Activated CD4-positive, alpha-beta memory T cell treated with anti-CD3 and anti-CD28 coated beads for 36 hours (primary cell): Measurements from ENCODE around the gene LRCH3. TPM values are rescaled to one million over a fixed set of nuclear protein-coding genes. Genes with fewer than 3 reads are reported as not detected.
A peak's percentile ranks its signal among the peaks of the same experiment; 100 is the strongest.

Experiments
- CTCF ChIA-PET: fragments of 350-600 bp; sonication (Branson Sonifier 250); formaldehyde crosslinking; loops from one replicate; lab custom pipeline; 2021; ENCODE audit warnings: antibody characterized with exemption, inconsistent platforms; lab: Charles Lee
- POLR2A ChIA-PET: fragments of 350-600 bp; sonication (Branson Sonifier 250); formaldehyde crosslinking; loops from one replicate; lab custom pipeline; 2021; ENCODE audit warnings: antibody characterized with exemption; lab: Charles Lee
- DNase-seq: peaks from one replicate; pipeline ENCODE4 v3.0.0-alpha.2; 2020
- H3K27ac Mint-ChIP-seq: one replicate; pipeline ENCODE4 v1.8.0; 2021; ENCODE audit warnings: mixed read lengths
- H3K27me3 Mint-ChIP-seq: one replicate; pipeline ENCODE4 v1.8.0; 2021; ENCODE audit warnings: mixed read lengths
- H3K36me3 Mint-ChIP-seq: one replicate; pipeline ENCODE4 v1.8.0; 2021; ENCODE audit warnings: mixed read lengths
- H3K4me1 Mint-ChIP-seq: one replicate; pipeline ENCODE4 v1.8.0; 2021; ENCODE audit warnings: low read depth, mixed read lengths
- H3K4me3 Mint-ChIP-seq: one replicate; pipeline ENCODE4 v1.8.0; 2021; ENCODE audit warnings: mild to moderate bottlenecking, mixed read lengths
- H3K9me3 Mint-ChIP-seq: one replicate; pipeline ENCODE4 v1.8.0; 2021; ENCODE audit warnings: mixed read lengths
- intact Hi-C: fragments of 100-400 bp; cut with micrococcal nuclease; formaldehyde crosslinking; loops from one replicate; pipeline ENCODE4 v1.15.1; 2023
- total RNA-seq, 2 experiments: library from RNA; stranded (reverse); gene quantifications; one replicate each; pipeline ENCODE4 v1.2.3, GENCODE V29; 2021

LRCH3 gene
- total RNA-seq, 2 experiments from 2014 or later, result 50.1 to 51.1 TPM

- peaks cover 31% of the 10 kb centered on the region for H3K4me1 Mint-ChIP-seq
- H3K9me3 Mint-ChIP-seq, result no peaks in the 10 kb centered on the region
- POLR2A ChIA-PET, result no interaction called here
- CTCF ChIA-PET, result no interaction called here
- no peak overlapping the region for H3K4me3 Mint-ChIP-seq
- H3K27me3 Mint-ChIP-seq, result no peaks in the 10 kb centered on the region
- no peak overlapping the region for H3K27ac Mint-ChIP-seq
- no peaks in the 10 kb centered on the region for H3K36me3 Mint-ChIP-seq
- intact Hi-C loops, result no loop called here
- no peak for DNase-seq
Measured at GRCh38 chr3:197811343-197811742, 20.3 kb downstream of the LRCH3 start.

GRCh38 chr3:197814372-197814771 is 23.3 kb downstream of the LRCH3 start:
- H3K4me1 Mint-ChIP-seq, result peaks cover 12% of the 10 kb centered on the region
- peaks cover 3% of the 10 kb centered on the region for H3K36me3 Mint-ChIP-seq
- POLR2A ChIA-PET, result no interaction called here
- no peak overlapping the region for H3K27ac Mint-ChIP-seq
- intact Hi-C loops, result no loop called here
- no peak for DNase-seq
- H3K4me3 Mint-ChIP-seq, result no peak overlapping the region
- no peaks in the 10 kb centered on the region for H3K9me3 Mint-ChIP-seq
- H3K27me3 Mint-ChIP-seq, result no peaks in the 10 kb centered on the region
- CTCF ChIA-PET, result no interaction called here

DNA sequence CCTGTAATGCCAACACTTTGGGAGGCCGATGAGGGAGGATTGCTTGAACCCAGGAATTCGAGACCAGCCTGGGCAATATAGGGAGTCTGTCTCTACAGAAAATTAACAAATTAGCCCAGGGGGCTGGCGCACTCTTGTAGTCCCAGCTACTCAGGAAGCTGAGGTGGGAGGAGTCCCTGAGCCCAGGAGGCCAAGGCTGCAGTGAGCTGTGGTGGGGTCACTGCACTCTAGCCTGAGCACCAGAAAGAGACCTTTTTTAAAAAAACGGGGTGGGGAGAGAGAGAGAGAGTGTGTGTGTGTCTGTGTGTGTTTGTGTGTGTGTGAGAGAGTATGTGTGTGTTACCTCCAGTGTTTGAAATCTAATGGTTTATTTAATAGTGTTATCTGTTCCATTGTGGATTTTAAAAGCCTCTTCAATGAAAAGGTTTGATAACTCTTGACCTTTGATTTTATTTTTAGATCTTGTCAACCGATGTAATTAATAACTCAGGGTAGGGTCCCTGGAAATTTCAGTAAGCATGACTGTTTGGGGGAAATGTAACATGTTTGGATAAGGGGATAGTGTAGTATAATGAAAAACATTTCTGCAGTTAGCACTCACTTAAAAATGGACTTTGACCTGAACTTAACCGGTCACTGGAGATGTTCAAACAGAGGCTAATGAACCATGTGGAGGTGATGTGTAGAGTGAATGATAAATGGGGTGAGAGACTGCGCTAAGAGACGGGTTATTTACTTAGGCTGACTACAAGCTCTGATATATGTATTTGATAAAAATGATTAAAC is 29.7 kb downstream of the LRCH3 start:
- Mint-ChIP-seq H3K27me3 (no peaks in the 10 kb centered on the region), H3K4me1 (no peaks in the 10 kb centered on the region)
- CTCF ChIA-PET, result interaction anchor here (1.3 to 1.7 kb wide), 2 partner anchors 18 to 19 kb away, joined by 4 to 5 read pairs; no protein-coding TSS in a partner anchor

DNA sequence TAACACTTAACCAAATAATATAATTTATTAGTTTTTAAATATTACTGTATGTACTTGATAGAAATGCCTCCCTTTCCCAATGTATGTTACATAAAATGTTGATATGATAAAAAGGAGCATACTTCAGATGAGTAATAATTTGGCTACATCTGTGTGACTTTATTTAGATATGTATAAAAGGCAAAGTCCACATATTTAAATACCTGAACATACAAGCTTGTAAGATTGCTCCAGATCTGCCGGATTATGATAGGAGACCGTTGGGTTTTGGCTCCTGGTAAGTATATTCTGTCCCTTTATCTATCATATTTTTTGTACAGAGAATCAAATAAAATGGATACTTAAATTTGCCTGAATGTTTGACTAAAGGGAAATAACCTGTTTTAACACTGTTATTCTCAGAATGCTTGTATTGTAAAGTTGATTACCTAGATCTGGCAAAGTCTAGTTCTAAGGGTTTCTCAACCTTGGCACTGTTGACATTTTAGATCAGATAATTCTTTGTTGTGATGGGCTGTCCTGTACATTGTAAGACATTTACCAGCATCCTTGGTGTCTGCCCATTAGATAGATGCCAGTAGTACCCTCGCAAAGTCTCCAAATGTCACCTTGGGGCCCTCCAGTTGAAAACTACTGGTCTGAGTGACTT is 38.5 kb downstream of the LRCH3 start:
- Mint-ChIP-seq H3K4me3 (no peak overlapping the region), H3K27ac (no peak overlapping the region)

More for the DNA sequence above, 29.7 kb downstream of the LRCH3 start:
- Mint-ChIP-seq H3K27ac (no peak overlapping the region), H3K9me3 (no peaks in the 10 kb centered on the region), H3K4me3 (no peak overlapping the region), H3K36me3 (peaks cover 17% of the 10 kb centered on the region)
- DNase-seq, result no peak
- POLR2A ChIA-PET, result no interaction called here
- intact Hi-C loops, result no loop called here

DNA sequence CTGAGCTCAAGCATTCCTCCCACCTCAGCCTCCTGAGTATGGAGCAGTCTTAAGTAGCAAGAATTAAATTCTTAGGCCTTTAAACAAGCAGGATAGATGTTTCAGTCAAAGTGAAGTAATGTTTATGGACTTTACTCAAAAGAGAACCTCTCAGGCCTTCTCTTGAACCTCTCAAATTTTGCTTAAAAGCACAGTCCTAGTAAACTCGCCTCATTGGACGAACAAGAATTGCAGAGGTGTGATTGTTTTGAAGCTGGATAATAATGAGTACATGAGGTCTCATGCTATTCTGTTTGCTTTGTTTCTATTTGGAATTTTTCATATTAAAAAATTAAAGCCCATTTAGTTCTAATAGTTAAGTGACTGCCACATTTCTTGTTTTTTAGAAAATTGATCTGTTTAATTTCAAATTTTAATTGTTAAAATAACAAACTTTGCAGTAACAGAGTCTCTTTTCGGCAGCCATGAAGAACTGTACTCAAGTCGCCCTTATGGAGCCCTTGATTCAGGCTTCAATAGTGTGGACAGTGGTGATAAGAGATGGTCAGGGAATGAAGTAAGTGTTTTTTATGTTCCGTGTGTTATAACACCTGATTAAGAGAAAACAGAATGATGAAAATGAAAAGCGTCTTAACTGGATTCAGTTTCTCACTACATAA is 39.4 kb downstream of the LRCH3 start:
- CTCF ChIA-PET, result no interaction called here
- Mint-ChIP-seq H3K27ac (no peak overlapping the region), H3K36me3 (peaks cover 30% of the 10 kb centered on the region), H3K4me3 (no peak overlapping the region), H3K9me3 (no peaks in the 10 kb centered on the region), H3K27me3 (no peaks in the 10 kb centered on the region), H3K4me1 (peaks cover 7% of the 10 kb centered on the region)
- POLR2A ChIA-PET, result no interaction called here
- DNase-seq, result no peak
- intact Hi-C loops, result no loop called here

More for the DNA sequence above, 38.5 kb downstream of the LRCH3 start:
- peaks cover 4% of the 10 kb centered on the region for H3K4me1 Mint-ChIP-seq
- no peak for DNase-seq
- no peaks in the 10 kb centered on the region for H3K27me3 Mint-ChIP-seq
- ChIA-PET POLR2A (no interaction called here), CTCF (no interaction called here)
- H3K36me3 Mint-ChIP-seq, result peaks cover 29% of the 10 kb centered on the region
- intact Hi-C loops, result no loop called here
- H3K9me3 Mint-ChIP-seq, result no peaks in the 10 kb centered on the region

DNA sequence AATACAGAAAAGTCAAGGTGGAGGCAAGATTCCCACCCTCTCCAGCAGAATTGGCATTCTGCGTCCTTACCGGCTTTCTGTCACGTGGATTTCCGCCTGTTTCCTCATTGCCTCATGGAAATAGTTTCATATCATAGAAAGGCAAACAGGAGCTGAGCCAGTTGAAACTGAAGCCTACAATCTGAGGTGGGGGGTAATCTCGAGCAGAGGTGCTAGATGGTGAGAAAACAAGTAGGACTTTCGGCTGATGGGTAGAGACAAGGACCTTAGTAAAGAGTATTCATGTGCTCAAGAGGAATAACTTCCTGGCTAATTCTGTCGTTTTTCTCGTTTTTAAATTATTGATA is 39.9 kb downstream of the LRCH3 start:
- Mint-ChIP-seq H3K4me1 (peaks cover 9% of the 10 kb centered on the region), H3K27me3 (no peaks in the 10 kb centered on the region), H3K4me3 (no peak overlapping the region), H3K27ac (no peak overlapping the region), H3K9me3 (no peaks in the 10 kb centered on the region), H3K36me3 (peaks cover 32% of the 10 kb centered on the region)
- ChIA-PET POLR2A (no interaction called here), CTCF (no interaction called here)
- intact Hi-C loops, result no loop called here
- no peak for DNase-seq

DNA sequence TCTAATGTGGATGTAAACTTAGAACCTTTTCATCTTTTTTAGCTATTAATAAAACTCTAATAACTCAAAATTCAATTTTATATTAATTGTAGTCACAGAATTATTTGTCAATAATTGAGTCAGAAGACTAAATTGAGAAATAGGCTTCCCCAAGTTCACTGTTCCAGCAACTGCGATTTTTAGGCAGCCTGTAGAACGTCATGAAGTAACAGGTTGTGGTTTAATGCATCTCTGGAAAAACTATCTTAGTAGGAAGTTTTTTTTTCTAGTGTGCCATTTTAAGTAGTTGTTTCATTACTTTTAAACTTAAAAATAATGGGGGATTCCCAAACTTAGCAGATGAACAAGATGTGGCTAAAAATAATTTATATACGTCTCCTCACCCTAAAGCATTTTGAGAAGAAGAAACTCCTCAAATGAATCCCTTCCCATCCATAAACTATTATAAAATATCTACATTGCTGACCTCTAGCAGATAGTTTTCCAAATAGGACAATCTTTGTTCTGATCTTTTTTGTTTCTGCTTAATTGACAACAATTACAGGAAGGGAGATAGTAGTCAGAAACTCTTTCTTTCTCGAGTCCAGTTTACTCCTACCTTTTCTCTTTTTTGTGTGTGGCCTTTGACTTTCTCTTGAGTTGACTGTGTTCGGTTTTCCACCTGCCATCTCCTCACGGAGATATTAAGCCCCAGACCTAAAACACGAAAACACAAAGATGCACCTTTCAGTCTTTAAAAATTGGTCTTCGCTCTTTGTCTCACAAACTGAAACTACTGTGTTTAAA is 43.1 kb downstream of the LRCH3 start:
- Mint-ChIP-seq H3K36me3 (peaks cover 34% of the 10 kb centered on the region), H3K27ac (peak overlapping the region; percentile 56), H3K9me3 (no peaks in the 10 kb centered on the region), H3K27me3 (no peaks in the 10 kb centered on the region), H3K4me1 (peaks cover 9% of the 10 kb centered on the region), H3K4me3 (no peak overlapping the region)
- ChIA-PET POLR2A (no interaction called here), CTCF (no interaction called here)
- intact Hi-C loops, result no loop called here
- DNase-seq, result no peak

DNA sequence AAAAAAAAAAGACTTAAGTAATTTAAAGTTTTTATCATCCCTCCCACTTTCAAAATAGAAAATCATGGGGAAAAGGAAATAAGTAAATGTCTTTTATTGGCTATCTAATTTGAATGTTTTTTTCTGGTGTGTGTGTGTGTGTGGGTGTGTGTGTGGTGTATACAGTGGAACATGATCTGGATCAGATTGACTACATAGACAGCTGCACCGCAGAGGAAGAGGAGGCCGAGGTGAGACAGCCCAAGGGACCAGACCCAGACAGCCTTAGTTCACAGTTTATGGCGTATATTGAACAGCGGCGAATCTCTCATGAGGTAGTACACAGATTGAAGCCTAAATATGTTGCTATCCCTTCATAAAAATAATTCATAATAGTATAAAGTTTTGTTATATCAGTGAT is 44.5 kb downstream of the LRCH3 start:
- H3K4me1 Mint-ChIP-seq, result peaks cover 9% of the 10 kb centered on the region
- peak; percentile 28 for DNase-seq
- H3K27me3 Mint-ChIP-seq, result no peaks in the 10 kb centered on the region
- intact Hi-C loops, result no loop called here
- ChIA-PET CTCF (no interaction called here), POLR2A (no interaction called here)
- H3K27ac Mint-ChIP-seq, result no peak overlapping the region
- H3K36me3 Mint-ChIP-seq, result peaks cover 32% of the 10 kb centered on the region
- no peak overlapping the region for H3K4me3 Mint-ChIP-seq
- H3K9me3 Mint-ChIP-seq, result no peaks in the 10 kb centered on the region

GRCh38 chr3:197836244-197836643 is 45.2 kb downstream of the LRCH3 start:
- no peaks in the 10 kb centered on the region for H3K27me3 Mint-ChIP-seq
- H3K4me1 Mint-ChIP-seq, result peaks cover 9% of the 10 kb centered on the region
- H3K36me3 Mint-ChIP-seq, result peaks cover 32% of the 10 kb centered on the region
- H3K4me3 Mint-ChIP-seq, result no peak overlapping the region
- POLR2A ChIA-PET, result no interaction called here
- CTCF ChIA-PET, result no interaction called here
- DNase-seq, result no peak
- intact Hi-C loops, result no loop called here
- no peaks in the 10 kb centered on the region for H3K9me3 Mint-ChIP-seq
- H3K27ac Mint-ChIP-seq, result no peak overlapping the region

DNA sequence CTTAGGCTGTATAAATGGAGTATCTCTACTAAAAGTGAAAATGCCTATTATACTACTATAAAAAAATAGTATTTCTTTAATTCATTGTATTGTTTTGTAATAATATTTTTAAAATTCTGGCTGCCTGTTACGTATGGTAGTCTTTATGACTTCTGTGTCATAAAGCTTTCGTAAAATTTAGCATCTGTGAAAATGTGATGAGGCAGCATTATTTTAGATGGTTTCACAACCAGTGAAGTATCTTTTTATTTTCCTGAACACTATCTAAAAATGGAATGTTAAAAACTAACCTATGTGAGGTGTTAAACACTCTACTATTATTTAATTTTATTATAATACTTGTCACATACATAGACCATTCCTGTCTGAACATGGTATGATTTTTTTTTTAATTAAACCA is 46.2 kb downstream of the LRCH3 start:
- Mint-ChIP-seq H3K9me3 (no peaks in the 10 kb centered on the region), H3K4me3 (no peak overlapping the region), H3K27ac (no peak overlapping the region), H3K36me3 (peaks cover 38% of the 10 kb centered on the region), H3K27me3 (no peaks in the 10 kb centered on the region), H3K4me1 (peaks cover 9% of the 10 kb centered on the region)
- DNase-seq, result no peak
- ChIA-PET POLR2A (no interaction called here), CTCF (no interaction called here)
- intact Hi-C loops, result no loop called here

GRCh38 chr3:197841789-197842188 is 50.7 kb downstream of the LRCH3 start:
- H3K4me3 Mint-ChIP-seq, result no peak overlapping the region
- ChIA-PET POLR2A (no interaction called here), CTCF (interaction anchor here (0.7 kb wide), 1 partner anchor 40 kb away, joined by 3 read pairs; no protein-coding TSS in a partner anchor)
- H3K36me3 Mint-ChIP-seq, result peaks cover 45% of the 10 kb centered on the region
- intact Hi-C loops, result no loop called here
- H3K27ac Mint-ChIP-seq, result no peak overlapping the region
- peaks cover 6% of the 10 kb centered on the region for H3K4me1 Mint-ChIP-seq
- H3K27me3 Mint-ChIP-seq, result no peaks in the 10 kb centered on the region
- DNase-seq, result no peak
- no peaks in the 10 kb centered on the region for H3K9me3 Mint-ChIP-seq

DNA sequence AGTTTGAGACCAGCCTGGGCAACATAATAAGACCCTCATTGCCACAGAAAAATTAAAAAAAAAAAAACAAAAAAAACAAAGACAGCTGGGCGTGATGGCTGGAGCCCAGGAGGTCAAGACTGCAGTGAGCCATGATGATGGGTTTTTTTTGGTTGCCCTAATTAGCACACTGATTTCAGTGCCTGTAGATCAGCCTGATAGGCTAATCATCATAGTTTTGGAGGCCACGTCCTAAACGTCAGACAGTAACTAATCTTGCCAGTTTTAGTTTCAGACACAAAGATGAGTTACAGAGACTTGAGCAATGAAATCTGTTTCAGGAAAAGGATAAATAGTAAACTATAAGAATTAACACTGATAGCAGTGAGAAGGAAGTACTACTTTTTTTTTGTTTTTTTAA is 55.4 kb downstream of the LRCH3 start:
- peaks cover 49% of the 10 kb centered on the region for H3K36me3 Mint-ChIP-seq
- H3K27ac Mint-ChIP-seq, result peak overlapping the region; percentile 9
- ChIA-PET CTCF (interaction anchor here (1.4 kb wide), 1 partner anchor 45 kb away, joined by 4 read pairs; no protein-coding TSS in a partner anchor), POLR2A (no interaction called here)
- intact Hi-C loops, result loop anchor here (5.0 kb wide), 1 partner anchor 54 kb away; the partner anchor contains the start of gene LRCH3
- H3K4me1 Mint-ChIP-seq, result peaks cover 26% of the 10 kb centered on the region
- no peaks in the 10 kb centered on the region for H3K9me3 Mint-ChIP-seq
- no peak overlapping the region for H3K4me3 Mint-ChIP-seq
- no peak for DNase-seq
- no peaks in the 10 kb centered on the region for H3K27me3 Mint-ChIP-seq
